GM04504 (cell line): Measurements from ENCODE around the gene CHIC2.

Experiments used
- DNase-seq: peaks from one replicate; pipeline ENCODE4 v3.0.0-alpha.2; 2012; ENCODE audit warnings: low read depth

The CHIC2 gene

DNA sequence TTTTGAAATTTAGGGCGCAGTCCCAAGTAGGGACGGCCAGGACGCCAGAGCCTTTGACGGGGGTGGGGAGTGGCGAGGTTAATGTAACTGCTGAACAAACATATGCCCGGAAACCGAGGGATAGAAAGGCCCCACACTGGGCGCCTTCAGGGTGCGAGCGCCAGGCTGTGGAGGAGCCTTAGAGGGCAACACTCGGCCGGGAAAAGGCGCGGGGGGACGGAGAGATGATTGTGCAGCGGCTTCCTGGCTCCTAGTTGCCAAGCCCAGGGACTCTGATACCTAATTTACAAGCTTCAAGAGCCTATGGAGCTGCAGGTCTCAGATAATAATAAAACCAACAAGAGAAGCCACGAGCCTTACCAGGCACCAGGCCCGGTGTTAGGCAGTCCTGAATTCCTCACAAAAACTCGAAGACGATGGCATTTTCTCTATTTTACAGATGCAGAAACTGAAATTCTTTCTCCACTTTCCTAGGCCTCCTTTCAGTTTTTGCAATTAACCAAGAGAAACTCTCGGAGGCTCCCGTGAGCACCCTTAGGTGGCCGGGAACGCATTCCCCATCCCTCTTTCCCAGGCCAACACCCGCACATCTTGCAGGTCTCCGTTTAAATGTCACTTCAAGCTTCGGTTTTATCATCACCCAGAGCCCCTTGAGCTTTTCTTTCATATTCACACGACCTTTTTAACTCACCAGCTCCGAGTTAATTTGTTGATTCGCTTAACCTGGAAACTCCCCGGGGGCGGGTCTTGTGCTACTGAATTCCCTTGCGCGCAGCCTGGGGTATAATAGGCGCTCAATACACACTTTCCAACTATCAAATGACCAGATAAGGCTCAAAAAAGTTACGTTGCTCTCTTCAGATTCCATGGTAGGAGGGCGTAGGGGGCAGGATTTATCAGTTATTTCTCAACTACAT is 29.2 kb upstream of the CHIC2 start:
- no peak for DNase-seq

DNA sequence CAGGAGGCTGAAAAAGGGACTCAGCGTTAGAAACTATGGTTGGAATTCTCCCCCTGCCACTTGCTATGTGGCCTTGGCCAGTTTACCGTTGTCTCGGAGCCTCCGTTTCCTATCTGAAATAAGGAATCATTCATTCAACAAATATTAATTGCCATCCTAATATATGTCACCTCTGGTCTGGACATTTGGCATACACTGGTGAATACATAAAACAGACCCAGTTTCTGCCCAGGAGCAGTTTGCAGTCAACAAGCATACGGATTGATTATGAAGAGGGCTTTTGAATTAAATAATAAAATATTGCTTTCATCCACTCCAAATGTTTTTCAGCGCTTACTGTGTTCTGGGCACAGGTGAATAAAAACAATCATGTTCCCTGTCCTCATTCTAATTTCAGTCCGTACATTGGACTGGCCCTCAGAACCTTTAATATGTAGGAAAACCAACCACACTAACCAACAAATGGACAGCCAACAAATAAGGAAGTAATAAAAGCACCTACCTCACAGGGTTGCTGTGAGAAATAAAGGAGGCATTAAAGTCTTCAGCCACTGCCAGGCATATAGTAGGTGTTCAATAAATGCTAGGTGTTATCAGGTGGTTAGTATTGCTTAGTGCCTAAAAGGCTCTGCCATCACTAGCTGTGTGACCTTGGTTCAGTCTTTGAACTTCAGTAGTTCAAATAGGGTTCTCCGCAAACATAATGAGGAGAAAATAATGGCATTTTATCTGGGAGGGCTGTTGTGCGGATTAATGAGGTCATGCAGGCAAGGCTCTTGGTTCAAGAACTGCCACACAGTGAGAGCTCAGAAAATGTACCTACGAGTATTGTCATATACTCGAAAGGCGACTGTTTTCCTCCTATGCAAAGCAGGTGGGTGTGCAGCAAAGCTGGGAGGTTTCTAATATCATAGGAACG is 28.3 kb upstream of the CHIC2 start:
- no peak for DNase-seq

DNA sequence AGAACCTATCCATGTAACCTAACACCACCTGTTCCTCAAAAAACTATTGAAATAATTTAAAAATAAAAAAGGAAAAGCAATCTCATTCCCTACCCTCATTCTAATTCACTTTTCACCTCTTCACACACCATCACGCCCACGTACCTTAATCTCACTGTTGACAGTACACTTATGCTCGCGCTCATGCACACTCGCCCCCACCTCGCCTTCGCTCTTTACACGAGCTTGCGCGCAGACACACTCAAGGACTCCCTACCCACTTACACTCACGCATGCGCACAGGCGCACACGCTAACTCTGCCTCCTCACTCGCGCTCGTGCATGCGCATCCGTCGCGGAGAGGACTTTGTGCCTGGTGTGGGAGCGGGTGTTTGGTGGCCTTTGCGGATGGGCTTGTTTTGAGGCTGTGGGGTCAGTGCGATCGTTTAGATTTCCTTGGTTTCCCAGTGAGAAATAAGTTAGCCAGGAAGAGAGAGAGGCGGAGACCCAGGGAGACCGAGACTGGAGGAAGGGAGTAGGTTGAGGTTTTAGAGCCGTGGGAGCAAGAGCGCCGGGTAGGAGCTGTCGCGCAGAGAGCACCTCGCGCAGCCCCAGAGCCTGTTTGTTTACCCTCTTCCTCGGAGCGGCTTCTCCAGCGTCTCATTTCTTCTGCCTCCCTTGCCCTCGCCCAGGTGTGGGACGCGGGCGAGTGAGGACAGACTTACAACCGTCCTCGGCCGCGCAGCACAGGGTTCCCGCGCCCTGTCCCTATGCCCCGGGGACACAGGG is 27.4 kb upstream of the CHIC2 start:
- peak; percentile 35 for DNase-seq

DNA sequence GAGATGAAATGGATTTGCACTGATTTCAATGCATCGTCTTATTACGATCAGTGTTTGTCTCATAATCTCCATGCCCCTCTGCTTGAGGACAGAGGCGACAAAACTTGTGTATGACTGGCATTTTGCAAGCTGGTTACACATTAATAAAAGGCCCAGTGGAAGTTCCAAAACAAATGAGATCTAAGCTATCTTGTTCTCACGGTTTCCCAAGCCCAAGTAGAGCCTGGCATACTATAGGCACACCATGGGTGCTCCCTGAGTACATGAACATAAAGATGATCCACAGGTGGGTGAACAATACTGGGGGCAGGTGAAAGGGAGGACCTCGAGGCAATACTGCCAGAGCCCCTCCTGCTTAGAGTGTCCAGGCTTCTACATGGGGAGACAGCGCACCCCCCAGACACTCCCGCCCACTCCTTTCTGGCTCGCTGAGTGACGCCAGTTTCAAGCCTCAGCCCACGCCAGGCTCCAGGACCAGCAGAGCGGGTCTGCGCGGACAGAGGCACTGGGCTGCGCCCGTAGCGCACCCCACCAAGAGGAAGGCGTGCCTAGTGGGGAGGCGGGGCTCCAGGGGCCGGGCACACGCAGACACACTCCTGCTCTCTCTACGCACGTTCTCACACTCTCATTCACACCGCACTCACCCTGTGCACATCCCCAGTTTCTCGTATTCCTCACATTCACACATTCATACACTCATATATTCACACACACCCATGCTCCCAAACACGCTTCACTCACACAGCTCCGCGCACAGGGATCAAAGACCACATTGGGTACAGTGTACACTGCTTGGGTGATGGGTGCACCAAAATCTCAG is 26.6 kb upstream of the CHIC2 start:
- DNase-seq = no peak

DNA sequence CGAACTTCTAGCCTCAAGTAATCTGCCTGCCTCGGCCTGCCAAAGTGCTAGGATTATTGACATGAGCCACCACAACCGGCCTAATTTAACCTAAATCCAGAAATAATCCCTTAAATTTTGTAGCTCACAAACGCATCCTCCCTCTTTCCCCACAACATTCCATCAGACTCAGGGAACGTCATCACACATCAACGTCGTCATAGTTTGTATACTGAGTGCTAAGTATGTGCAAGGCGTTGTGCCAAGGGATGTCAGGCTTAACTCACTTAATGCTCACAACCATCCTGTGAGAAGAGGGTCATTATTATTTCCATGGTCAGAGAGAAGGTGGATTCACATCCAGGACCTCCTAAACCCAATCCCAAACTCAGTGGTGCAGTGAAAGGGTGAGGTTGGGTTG is 26.0 kb upstream of the CHIC2 start:
- no peak for DNase-seq

DNA sequence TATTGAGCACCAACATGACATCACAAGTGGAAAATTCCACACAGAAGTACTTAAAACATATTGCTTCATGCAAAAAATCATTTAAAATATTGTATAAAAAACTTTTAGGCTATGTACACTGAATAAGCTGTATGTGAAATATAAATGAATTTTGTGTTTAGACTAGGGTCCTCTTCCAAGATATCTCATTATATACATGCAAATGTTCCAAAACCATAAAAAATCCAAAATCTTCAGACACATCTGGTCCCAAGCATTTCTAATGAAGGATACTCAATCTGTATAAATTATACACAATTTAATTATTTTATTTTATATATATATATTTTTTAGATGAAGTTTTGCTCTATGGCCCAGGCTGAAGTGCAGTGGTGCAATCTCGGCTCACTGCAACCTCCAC is 25.5 kb upstream of the CHIC2 start:
- no peak for DNase-seq

DNA sequence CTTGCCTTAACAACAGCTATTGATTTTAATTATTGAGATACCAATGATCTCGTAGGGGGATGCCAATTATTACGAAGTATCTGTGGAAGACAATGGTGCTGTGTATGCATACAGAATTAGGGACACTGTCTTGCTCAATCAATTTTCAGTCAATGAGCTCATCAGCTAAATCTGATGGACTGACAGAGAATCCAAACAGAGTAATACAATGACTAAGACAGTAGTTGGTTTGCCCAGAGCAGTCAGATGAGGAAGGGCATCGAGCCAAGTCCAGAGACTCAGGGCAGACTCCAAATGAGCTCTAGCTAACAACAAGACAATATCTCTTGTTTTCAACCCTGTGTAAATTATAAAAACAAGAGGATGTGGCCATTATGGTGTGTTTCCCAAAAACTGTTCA is 20.9 kb upstream of the CHIC2 start:
- DNase-seq = peak; percentile 84

DNA sequence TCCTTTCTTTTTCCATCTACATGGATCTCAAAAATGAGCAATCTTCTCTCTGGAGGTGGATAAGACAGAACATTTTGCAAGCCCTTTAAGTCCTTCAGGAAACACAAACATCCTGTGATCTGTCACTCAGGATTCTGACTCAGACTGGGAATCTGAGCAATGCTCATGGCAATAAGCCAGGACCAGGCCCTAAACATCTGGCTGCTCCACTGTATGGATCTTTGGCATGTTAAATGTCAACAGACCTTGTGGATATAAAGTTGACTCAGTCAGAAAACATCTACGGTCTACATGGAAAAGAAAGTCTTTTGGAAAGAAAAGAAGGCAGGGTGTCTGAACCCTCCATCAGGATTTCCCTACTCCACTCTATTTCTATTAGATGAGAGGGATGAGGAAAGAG is 17.8 kb upstream of the CHIC2 start:
- DNase-seq = peak; percentile 96

DNA sequence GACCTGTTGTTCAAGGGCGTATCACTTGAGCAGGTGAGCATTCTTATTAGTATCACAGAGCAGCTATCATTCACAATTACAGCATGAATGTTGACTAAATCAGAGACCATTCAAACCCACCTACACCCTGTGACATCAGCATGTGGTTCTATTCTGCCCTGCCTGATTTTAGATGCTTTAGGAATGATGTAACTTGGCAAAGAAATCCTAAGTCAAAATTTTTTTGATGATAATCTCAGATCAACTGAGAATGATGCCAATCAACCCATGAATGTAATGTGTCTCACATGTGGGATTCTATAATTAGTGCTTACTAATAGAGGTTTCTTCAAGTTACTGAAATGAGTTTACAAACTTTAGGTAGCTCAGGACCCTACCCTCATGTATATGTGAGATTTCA is 13.4 kb upstream of the CHIC2 start:
- DNase-seq = no peak

DNA sequence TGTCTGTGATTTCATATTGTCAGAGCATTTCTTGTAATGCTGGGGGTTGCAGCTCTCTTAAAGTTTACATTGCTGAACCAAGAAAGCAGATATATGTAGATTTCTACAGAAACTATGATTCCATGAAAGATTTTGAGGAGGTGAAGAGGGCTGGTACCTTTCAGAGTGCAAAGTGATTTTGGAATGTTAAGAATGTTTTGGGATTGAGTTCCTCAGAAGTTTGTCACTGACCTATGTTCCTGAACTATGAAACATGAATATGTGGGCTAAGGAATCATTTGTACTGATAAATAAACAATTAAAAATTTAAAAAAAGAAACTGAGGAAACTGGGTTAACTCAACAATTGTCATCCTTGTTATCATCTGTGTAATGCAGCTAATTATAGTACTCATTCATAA is 12.3 kb upstream of the CHIC2 start:
- DNase-seq = no peak

DNA sequence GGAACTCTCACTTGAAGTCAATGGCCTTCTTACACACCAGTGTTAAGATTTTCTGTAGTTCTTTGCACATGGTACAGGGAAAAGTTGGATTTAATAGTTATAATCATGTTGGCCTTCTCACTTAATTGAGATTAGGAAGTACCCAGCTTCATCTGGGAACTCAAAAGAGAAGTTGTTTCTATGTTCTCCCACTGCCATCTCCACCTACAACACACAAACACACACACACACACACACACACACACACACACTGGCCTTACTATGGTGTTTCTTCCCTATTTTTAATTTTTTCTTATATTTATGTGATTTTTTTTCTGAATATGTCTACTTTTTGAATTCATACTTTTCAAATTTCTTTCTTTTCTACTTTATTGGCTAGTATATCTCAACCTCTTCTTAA is 10.0 kb upstream of the CHIC2 start:
- DNase-seq = no peak

DNA sequence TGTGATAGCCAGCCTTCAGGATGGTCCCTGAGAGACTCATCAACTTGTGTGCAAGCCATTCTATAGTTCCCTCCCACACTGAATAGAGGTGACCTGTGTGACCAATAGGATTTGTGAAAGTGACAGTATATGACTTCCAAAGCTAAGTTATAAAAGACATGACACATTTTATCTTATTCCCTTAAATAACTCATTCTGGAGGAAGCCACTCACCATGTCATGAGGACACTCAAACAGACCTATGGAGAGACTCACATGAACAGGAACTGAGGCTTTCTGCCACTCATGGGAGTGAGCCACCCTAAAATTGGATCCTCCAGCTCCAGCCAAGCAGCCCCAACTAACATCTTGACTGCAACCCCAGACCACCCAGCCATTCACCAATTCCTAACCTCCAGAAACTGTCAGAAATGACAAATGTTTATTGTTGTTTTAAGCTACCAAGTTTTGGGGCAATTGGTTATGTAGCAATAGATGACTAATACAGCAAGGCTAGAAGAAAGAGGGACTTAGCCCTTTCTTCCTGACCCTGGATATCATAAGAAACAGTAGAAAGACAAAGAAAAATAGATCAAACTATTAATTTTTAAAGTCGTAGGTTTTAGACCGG is 9.0 kb upstream of the CHIC2 start:
- DNase-seq = no peak

DNA sequence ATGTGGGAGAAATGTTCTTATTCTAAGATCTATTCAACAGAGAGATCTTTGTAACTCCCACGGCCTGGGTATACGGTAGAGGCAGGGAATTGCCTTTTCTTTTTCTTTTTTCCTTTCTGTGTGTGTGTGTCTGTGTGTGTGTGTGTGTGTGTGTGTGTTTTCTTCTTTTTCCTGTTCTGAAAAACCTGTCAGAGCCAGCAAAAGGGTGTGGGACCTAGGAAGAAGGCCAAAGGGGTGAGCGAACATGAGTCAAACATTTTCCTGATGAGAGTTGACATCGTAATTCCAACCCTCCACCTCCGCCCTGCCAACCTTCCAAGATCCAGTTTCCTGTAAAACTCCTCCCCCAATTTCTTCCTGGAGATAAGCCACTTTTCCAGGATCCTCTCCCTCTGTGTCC is 2.8 kb upstream of the CHIC2 start:
- DNase-seq = peak; percentile 68

DNA sequence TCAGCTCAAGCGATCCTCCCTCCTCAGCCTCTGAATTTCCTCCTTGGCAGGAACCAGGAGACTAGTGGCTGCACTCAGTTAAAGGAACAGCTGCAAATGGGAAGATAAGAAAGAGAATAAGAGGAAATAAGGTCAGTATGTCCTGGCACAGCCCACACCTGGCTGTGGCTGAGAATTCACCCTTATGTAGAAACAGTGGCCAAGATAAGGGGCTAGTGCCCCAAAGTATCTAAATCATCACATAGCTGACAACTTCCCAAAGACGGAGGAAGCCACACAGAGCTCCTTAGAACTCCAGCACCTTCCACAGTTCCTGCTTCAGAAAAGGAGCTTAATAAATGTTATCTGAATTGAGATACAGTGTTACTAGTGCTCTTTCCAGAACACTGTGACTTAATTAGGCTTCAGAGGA is 2.3 kb upstream of the CHIC2 start:
- no peak for DNase-seq

DNA sequence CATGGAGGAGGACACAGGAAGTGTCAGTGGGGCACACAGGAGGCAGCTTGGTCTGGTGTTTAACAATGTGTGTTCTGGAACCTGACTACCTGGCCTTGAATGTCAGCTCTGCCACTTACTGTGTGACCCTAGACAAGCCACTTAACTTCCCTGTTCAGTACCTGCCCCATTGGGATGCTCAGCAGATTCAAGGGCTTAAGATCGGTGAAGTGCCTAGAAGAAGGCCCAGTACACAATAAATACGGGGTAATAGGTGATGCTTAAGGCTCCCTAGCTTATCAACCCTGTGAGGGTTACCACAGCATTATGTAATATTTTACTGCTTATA is 1.6 kb upstream of the CHIC2 start:
- DNase-seq = no peak

DNA sequence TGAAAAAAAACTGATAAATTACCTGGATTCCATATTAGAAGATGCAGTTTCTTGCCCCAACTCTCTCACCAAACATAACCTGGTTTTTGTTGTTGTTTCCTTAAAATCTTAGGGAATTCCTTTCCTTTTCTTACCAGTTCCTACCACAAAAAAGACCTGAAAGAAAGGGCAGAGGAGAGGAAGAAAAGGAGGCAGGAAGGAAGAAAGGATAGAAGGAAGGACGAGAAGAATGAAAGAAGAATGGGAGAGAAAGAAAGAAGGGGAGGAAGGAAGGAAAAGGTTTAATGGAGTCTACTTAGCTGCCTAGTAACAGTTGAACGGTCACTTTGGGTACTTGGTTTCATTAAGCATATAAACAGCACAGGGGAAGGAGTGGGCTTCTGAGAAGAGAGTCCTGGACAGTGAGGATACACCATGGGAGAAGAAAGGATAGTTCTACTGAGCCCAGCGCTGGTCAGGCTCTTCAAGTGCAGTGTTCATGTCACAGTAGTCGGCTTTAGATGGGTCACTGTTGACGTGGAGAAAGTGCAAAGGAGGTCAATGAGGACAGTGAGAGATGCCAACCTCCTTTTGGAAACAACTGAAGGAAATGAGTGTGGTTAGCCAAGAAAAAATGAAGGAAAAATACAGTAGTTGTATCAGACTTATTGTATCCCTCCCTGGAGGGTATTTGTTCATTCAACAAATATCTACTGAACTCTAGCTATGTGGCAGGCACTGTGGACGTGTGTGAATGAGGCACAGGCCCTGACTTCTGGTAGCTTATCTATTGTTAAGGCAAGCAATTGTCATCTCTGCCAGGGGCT is 1.1 kb upstream of the CHIC2 start:
- no peak for DNase-seq

DNA sequence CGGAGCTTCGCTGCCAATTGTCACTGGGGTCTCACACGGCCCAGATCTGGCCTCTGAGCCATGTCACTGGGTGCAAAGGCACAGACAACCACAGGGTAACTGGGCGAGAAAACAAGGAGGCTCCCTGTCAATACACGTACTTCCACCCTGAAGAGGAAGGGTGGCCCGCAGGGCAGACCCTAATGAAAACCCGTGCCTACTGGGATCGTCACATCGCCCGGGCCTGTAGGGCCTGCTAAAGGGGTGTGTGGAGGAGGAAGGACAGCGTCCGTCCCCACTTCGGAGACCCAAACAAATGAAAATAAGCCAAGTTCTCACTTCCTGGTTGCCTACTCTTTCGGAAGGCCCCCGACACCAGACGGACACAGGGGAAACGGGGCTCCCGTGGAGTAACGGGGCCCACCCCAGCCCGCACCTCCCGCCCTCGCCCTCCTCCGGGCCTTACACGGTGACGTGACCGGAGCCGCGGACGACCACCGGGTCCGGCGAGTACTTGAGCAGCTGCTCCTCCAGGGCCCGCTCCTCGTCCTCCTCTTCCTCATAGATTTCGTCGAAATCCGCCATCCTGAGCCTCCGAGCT is 578 bp downstream of the CHIC2 start:
- no peak for DNase-seq

DNA sequence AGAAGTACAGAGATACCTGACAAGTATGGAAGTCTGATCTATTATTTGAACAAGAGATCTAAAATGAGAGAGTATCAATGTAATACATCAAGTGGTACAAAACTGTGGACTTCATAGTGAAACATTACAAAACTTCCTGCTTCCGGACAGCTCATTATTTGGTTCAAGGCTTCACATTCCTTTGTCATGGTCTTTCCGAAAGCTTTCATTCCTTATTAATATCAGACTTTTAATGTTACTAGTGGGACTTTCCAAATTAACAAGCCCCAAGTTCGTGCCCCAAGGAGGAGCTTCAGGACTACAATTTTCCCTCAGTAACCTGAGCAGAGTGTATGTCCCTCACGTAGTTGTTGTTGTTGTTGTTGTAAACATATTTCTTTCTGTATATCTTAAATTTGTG is 1.2 kb downstream of the CHIC2 start:
- no peak for DNase-seq

DNA sequence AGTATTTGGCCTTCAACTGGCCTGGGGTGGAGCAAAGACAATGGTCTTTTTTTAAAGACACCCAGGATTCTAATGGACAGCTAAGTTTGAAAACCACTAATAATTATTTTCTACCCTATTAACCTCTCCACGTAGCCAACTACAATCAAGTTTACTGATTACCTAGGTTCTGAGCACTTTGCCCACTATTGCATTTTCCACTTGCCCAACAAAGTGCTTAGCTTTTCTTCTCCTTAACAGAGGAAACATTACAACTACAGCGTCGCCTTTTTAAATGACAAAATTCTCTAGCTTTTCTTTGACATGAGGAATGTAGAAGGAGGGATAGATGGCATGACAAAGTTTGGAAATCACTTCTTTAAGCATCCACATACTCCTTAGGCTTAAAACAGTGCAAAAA is 2.0 kb downstream of the CHIC2 start:
- no peak for DNase-seq

DNA sequence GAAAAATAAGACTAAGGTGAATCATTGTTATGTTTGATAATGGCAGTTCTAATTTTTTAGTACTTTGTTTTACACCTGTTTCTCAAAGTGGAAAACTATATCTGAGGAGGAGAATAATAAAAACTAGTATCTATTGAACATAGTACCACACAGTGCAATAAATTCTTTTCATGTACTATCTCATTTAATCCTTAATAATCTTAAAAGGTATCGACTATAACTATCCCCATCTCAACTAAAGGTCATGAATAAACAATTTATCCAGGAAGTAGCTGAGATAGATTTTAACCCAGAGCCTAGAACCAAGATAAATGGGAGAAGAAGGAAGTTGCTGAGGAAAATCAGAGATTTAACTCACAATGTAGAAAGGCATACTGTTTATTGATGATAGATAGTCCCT is 2.5 kb downstream of the CHIC2 start:
- no peak for DNase-seq
